Activated CD8-positive, alpha-beta T cell treated with anti-CD3 and anti-CD28 coated beads for 36 hours (primary cell): ENCODE measurements around the gene STAP2. TPM values are rescaled to one million over a fixed set of nuclear protein-coding genes. Genes with fewer than 3 reads are reported as not detected.
"Not testable (repeated sequence)": the region's sequence is repeated elsewhere in the genome, so short reads cannot be mapped to it uniquely, and the experiment has no call there.

Experiments
- ATAC-seq: fragments of 200-7000 bp; cut with Tn5 transposase; one replicate; pipeline ENCODE4 v1.10.0; 2021; ENCODE audit warnings: mild to moderate bottlenecking, moderate library complexity
- CTCF ChIA-PET: fragments of 350-600 bp; sonication (Branson Sonifier 250); formaldehyde crosslinking; loops from one replicate; lab custom pipeline; 2021; ENCODE audit warnings: antibody characterized with exemption; lab: Charles Lee
- POLR2A ChIA-PET: fragments of 350-600 bp; sonication (Branson Sonifier 250); formaldehyde crosslinking; loops from one replicate; lab custom pipeline; 2021; ENCODE audit warnings: antibody characterized with exemption; lab: Charles Lee
- DNase-seq: peaks from one replicate; pipeline ENCODE4 v3.0.0-alpha.2; 2020
- H3K27ac Mint-ChIP-seq: one replicate; pipeline ENCODE4 v1.8.0; 2021; ENCODE audit warnings: mild to moderate bottlenecking, mixed read lengths
- H3K27me3 Mint-ChIP-seq: one replicate; pipeline ENCODE4 v1.8.0; 2021; ENCODE audit warnings: mixed read lengths
- H3K36me3 Mint-ChIP-seq: one replicate; pipeline ENCODE4 v1.8.0; 2021; ENCODE audit warnings: low read depth, mixed read lengths
- H3K4me1 Mint-ChIP-seq: one replicate; pipeline ENCODE4 v1.8.0; 2021; ENCODE audit warnings: low read depth, mixed read lengths
- H3K4me3 Mint-ChIP-seq: one replicate; pipeline ENCODE4 v1.8.0; 2021; ENCODE audit warnings: mild to moderate bottlenecking, moderate library complexity, mixed read lengths
- H3K9me3 Mint-ChIP-seq: one replicate; pipeline ENCODE4 v1.8.0; 2021; ENCODE audit warnings: mixed read lengths
- intact Hi-C: fragments of 100-400 bp; cut with micrococcal nuclease; formaldehyde crosslinking; loops from one replicate; pipeline ENCODE4 v1.10.0; 2022
- total RNA-seq, 2 experiments: library from RNA; stranded (reverse); gene quantifications; one replicate each; pipeline ENCODE4 v1.2.3, GENCODE V29; 2021
- TF ChIP-seq, protein P1 (sequence below): fragments of 200-600 bp; IDR thresholded peaks from one replicate; pipeline ENCODE4 v1.8.0; 2022; ENCODE audit warnings: antibody characterized with exemption, mild to moderate bottlenecking

The STAP2 gene
- total RNA-seq, 2 experiments from 2014 or later, result 9.6 to 14.6 TPM

- H3K27ac Mint-ChIP-seq, result no peak within 1 kb of the TSS
- H3K4me1 Mint-ChIP-seq, result peaks cover 7% of the 10 kb centered on the region
- no peak for DNase-seq
- H3K36me3 Mint-ChIP-seq, result no peaks in the 10 kb centered on the region
- no peak within 1 kb of the TSS for H3K4me3 Mint-ChIP-seq
- ATAC-seq, result no peak
- POLR2A ChIA-PET, result interaction anchor here (1.2 kb wide), 1 partner anchor 45 kb away, joined by 3 read pairs; no protein-coding TSS in a partner anchor
- intact Hi-C loops, result no loop called here
- TF ChIP-seq, protein P1, sequence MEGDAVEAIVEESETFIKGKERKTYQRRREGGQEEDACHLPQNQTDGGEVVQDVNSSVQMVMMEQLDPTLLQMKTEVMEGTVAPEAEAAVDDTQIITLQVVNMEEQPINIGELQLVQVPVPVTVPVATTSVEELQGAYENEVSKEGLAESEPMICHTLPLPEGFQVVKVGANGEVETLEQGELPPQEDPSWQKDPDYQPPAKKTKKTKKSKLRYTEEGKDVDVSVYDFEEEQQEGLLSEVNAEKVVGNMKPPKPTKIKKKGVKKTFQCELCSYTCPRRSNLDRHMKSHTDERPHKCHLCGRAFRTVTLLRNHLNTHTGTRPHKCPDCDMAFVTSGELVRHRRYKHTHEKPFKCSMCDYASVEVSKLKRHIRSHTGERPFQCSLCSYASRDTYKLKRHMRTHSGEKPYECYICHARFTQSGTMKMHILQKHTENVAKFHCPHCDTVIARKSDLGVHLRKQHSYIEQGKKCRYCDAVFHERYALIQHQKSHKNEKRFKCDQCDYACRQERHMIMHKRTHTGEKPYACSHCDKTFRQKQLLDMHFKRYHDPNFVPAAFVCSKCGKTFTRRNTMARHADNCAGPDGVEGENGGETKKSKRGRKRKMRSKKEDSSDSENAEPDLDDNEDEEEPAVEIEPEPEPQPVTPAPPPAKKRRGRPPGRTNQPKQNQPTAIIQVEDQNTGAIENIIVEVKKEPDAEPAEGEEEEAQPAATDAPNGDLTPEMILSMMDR, result no peak
- H3K27me3 Mint-ChIP-seq, result peaks cover 13% of the 10 kb centered on the region
- H3K9me3 Mint-ChIP-seq, result no peaks in the 10 kb centered on the region
- CTCF ChIA-PET, result interaction anchor here (1.2 to 3.7 kb wide), 2 partner anchors 11 to 74 kb away, joined by 6 to 31 read pairs; no protein-coding TSS in a partner anchor
Measured at GRCh38 chr19:4278419-4279266, 60.0 kb downstream of the STAP2 start, which contains the start of gene SHD. Gene SHD (plus strand): TSS chr19:4279266. CDS start chr19:4280064, 798 bp downstream.

- DNase-seq (no peak), ATAC-seq (no peak)
- peaks cover 13% of the 10 kb centered on the region for H3K27me3 Mint-ChIP-seq
- ChIA-PET CTCF (interaction anchor here (0.8 to 3.7 kb wide), 4 partner anchors 11 to 75 kb away, joined by 3 to 31 read pairs (median 5); no protein-coding TSS in a partner anchor), POLR2A (interaction anchor here (0.6 to 1.4 kb wide), 3 partner anchors 44 to 65 kb away, joined by 3 to 6 read pairs (median 3); partner anchors contain the start of gene MPND)
- peaks cover 7% of the 10 kb centered on the region for H3K4me1 Mint-ChIP-seq
- intact Hi-C loops, result no loop called here
- H3K9me3 Mint-ChIP-seq, result no peaks in the 10 kb centered on the region
- H3K36me3 Mint-ChIP-seq, result no peaks in the 10 kb centered on the region
- no peak overlapping the region for H3K27ac Mint-ChIP-seq
- H3K4me3 Mint-ChIP-seq, result no peak overlapping the region
- TF ChIP-seq, protein P1, result no peak
Measured at GRCh38 chr19:4278010-4278409, 60.6 kb downstream of the STAP2 start.

DNA sequence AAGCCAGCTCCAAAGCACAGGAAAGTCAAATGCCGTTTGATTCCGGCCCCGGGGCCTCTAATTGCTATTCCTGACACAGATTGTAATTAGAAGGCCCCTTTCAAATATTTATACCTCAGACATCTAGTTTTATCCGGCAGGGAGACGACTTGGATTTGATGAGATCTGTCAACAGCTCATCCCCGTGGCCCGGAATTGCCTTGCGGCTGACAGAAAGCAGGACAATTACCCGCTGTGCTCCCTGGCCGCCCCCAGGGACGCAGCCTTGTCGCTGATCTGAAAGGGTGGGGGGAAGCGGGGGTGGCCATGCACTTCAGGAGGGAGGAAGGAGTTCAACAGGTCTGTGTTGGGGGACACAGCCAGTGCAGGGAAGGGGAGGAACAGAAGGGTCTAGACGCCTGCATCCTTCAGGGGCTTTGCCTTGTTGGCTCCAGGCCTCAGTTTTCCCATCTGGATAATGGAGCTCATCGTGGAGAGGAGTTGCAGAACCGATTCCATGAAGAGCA, 61.4 kb downstream of the STAP2 start:
- H3K36me3 Mint-ChIP-seq, result no peaks in the 10 kb centered on the region
- peaks cover 7% of the 10 kb centered on the region for H3K4me1 Mint-ChIP-seq
- TF ChIP-seq, protein P1, result no peak
- no peak for ATAC-seq
- intact Hi-C loops, result no loop called here
- DNase-seq, result no peak
- H3K4me3 Mint-ChIP-seq, result no peak overlapping the region
- ChIA-PET CTCF (interaction anchor here (0.8 to 3.7 kb wide), 4 partner anchors 10 to 75 kb away, joined by 3 to 31 read pairs (median 5); no protein-coding TSS in a partner anchor), POLR2A (interaction anchor here (0.6 to 1.4 kb wide), 3 partner anchors 43 to 66 kb away, joined by 3 to 6 read pairs (median 3); partner anchors contain the start of gene MPND)
- H3K27ac Mint-ChIP-seq, result no peak overlapping the region
- peaks cover 13% of the 10 kb centered on the region for H3K27me3 Mint-ChIP-seq
- H3K9me3 Mint-ChIP-seq, result no peaks in the 10 kb centered on the region

DNA sequence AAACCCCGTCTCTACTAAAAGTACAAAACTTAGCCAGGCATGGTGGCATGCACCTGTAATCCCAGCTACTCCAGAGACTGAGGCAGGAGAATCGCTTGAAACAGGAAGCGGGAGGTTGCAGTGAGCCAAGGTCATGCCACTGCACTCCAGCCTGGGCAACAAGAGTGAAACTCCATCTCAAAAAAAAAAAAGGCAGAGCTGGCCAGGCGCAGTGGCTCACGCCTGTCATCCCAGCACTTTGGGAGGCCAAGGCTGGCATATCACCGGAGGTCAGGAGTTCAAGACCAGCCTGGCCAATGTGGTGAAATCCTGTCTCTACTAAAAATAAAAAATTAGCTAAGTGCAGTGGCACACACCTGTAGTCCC, 64.3 kb downstream of the STAP2 start:
- ATAC-seq, POLR2A ChIA-PET, H3K36me3 Mint-ChIP-seq, H3K4me1 Mint-ChIP-seq, DNase-seq, H3K4me3 Mint-ChIP-seq, CTCF ChIA-PET, intact Hi-C loops, H3K27me3 Mint-ChIP-seq, H3K9me3 Mint-ChIP-seq, H3K27ac Mint-ChIP-seq: not testable (repeated sequence)

Other genes with a start within 250 kb of the STAP2 start
- gene MAP2K2, start 214.7 kb downstream of the STAP2 start, total RNA-seq, result 100 to 1,000 TPM; 141 to 145 TPM
- not detected for gene CREB3L3, start 185.2 kb downstream of the STAP2 start, total RNA-seq
- gene SIRT6, start 156.3 kb downstream of the STAP2 start, total RNA-seq, result 10 to 100 TPM; 26.9 to 28.3 TPM
- gene ANKRD24, start 156.1 kb downstream of the STAP2 start, total RNA-seq, result 1 to 10 TPM; 1.6 to 1.8 TPM
- gene EBI3, start 109.3 kb downstream of the STAP2 start, total RNA-seq, result 1 to 10 TPM; 7.2 to 7.3 TPM
- 10 to 100 TPM; 25.5 to 25.8 TPM for gene YJU2, start 91.7 kb downstream of the STAP2 start, total RNA-seq
- gene SHD, start 59.6 kb downstream of the STAP2 start, total RNA-seq, result not detected
- 10 to 100 TPM; 13.6 to 14.8 TPM for gene TMIGD2, start 36.4 kb downstream of the STAP2 start, total RNA-seq
- gene FSD1, start 34.2 kb downstream of the STAP2 start, total RNA-seq, result 10 to 100 TPM; 19.7 to 22.0 TPM
- gene MPND, start 4.7 kb upstream of the STAP2 start, total RNA-seq, result 10 to 100 TPM; 15.5 to 16.6 TPM
- gene SH3GL1, start 61.7 kb upstream of the STAP2 start, total RNA-seq, result 10 to 100 TPM; 53.1 to 59.2 TPM
- 10 to 100 TPM; 78.3 to 80.5 TPM for gene CHAF1A, start 63.8 kb upstream of the STAP2 start, total RNA-seq
- 10 to 100 TPM; 35.8 to 36.5 TPM for gene UBXN6, start 119.0 kb upstream of the STAP2 start, total RNA-seq
- gene HDGFL2, start 133.5 kb upstream of the STAP2 start, total RNA-seq, result 10 to 100 TPM; 37.5 to 44.0 TPM
- under 1 TPM in 1 of 2 experiments, not detected in 1; 0.05 TPM for gene PLIN4, start 179.7 kb upstream of the STAP2 start, total RNA-seq
- gene PLIN5, start 196.4 kb upstream of the STAP2 start, total RNA-seq, result under 1 TPM in 1 of 2 experiments, not detected in 1; 0.27 TPM
- gene LRG1, start 201.2 kb upstream of the STAP2 start, total RNA-seq, result under 1 TPM in 1 of 2 experiments, not detected in 1; 0.09 TPM
- gene SEMA6B, start 220.9 kb upstream of the STAP2 start, total RNA-seq, result not detected